BE2C (cell line): ENCODE results near the gene REG3G.

Source experiments
- DNase-seq: peaks from one replicate; pipeline ENCODE4 v3.0.0-alpha.2; 2020
- H3K27me3 ChIP-seq: fragments of 250-450 bp; sonication (Bioruptor Pico); 2 replicates; pipeline ENCODE4 v1.5.1; 2020; ENCODE audit warnings: mild to moderate bottlenecking
- H3K36me3 ChIP-seq: fragments of 250-450 bp; sonication (Bioruptor Pico); 2 replicates; pipeline ENCODE4 v1.5.1; 2020; ENCODE audit warnings: mild to moderate bottlenecking
- H3K4me1 ChIP-seq: fragments of 250-450 bp; sonication (Bioruptor Pico); 2 replicates; pipeline ENCODE4 v1.5.1; 2020
- H3K4me3 ChIP-seq: 2 replicates; pipeline ENCODE4 v1.5.1; 2011; ENCODE audit warnings: low read depth, low read length
- H3K9me3 ChIP-seq: fragments of 250-450 bp; sonication (Bioruptor Pico); 2 replicates; pipeline ENCODE4 v1.5.1; 2020
- TF ChIP-seq, protein P1 (sequence below): IDR thresholded peaks from 2 replicates; pipeline ENCODE4 v1.5.1; 2012; ENCODE audit warnings: mild to moderate bottlenecking, low read depth, low read length

Gene REG3G

DNA sequence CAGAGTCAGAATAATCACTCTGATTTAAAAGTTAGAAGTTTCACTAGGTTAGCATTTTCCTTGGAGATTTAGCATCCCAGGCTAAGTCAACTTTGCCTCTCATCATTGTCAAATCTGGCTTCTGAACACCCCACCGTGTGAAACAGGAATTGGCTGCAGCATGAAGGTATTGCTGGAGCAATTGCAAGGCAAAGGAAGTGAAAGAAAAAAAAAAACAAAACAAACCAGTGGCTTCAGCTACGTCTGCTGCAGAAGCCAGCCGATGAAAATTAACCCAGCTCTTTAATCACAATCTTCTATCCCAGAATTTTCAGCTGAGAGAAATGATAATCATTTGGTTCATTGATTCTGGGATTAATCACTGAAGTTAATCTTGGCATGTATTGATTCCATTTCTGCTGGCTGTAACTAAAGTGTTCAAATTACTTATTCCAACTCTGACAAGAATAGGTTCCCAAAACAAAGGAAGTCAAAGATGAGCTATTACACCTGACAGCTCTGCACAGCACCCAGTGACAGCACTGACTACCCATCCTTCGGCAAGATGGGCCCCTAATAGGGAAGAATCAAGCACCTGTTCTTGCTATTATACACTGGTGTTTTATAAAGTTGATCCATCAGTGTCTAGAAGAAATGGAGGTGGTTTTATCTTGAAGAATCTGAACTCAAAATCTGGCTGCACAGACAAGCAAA is 42.7 kb upstream of the REG3G start:
- no peak for DNase-seq
- no peaks in the 10 kb centered on the region for H3K36me3 ChIP-seq
- H3K9me3 ChIP-seq, result no peaks in the 10 kb centered on the region
- H3K27me3 ChIP-seq, result no peaks in the 10 kb centered on the region
- TF ChIP-seq, protein P1, sequence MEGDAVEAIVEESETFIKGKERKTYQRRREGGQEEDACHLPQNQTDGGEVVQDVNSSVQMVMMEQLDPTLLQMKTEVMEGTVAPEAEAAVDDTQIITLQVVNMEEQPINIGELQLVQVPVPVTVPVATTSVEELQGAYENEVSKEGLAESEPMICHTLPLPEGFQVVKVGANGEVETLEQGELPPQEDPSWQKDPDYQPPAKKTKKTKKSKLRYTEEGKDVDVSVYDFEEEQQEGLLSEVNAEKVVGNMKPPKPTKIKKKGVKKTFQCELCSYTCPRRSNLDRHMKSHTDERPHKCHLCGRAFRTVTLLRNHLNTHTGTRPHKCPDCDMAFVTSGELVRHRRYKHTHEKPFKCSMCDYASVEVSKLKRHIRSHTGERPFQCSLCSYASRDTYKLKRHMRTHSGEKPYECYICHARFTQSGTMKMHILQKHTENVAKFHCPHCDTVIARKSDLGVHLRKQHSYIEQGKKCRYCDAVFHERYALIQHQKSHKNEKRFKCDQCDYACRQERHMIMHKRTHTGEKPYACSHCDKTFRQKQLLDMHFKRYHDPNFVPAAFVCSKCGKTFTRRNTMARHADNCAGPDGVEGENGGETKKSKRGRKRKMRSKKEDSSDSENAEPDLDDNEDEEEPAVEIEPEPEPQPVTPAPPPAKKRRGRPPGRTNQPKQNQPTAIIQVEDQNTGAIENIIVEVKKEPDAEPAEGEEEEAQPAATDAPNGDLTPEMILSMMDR, result no peak
- no peaks in the 10 kb centered on the region for H3K4me1 ChIP-seq
- no peak overlapping the region for H3K4me3 ChIP-seq

DNA sequence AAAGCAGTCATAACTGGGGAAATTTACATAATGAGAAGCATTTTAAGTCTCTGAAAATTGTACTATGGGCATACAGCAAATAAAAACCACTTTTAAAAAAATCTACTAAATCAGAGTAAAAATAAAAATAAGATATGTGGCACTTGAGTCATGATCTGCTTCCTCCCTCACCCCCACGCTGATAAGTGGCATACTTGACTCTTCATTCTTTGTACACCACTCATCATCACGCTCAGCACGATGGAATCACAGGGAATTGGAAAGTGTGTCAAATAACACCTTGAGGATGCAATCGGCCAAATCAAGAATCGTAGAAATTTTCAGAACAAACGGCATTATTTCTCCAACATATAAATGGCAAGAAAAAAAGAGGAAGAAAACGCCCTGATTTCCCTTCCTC is 41.1 kb upstream of the REG3G start:
- TF ChIP-seq, protein P1, result no peak
- no peak for DNase-seq
- H3K4me1 ChIP-seq, result no peaks in the 10 kb centered on the region

DNA sequence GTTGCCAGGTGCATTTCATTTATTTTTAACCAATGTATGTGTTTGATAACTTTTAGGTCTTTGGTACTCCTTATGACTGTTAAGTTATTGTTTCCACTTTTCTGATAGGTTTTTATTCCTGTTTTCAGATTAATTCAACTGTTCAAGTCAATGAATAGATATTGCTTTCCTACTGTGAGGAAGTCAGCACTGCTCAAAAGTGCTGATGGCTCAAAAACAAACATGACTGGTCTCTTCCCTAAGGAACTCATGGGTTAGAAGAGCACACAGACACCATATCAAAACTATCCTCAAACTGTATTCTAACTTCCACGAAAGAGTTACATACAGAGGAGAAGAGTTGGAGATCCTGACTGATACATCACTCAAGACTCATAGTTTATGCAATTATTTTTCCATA is 39.9 kb upstream of the REG3G start:
- H3K36me3 ChIP-seq, result no peaks in the 10 kb centered on the region
- no peaks in the 10 kb centered on the region for H3K27me3 ChIP-seq
- no peak overlapping the region for H3K4me3 ChIP-seq
- H3K9me3 ChIP-seq, result no peaks in the 10 kb centered on the region
- no peak for DNase-seq
- TF ChIP-seq, protein P1, result no peak
- H3K4me1 ChIP-seq, result no peaks in the 10 kb centered on the region

More for the DNA sequence above, 41.1 kb upstream of the REG3G start:
- Histone ChIP-seq H3K36me3 (no peaks in the 10 kb centered on the region), H3K4me3 (no peak overlapping the region), H3K27me3 (no peaks in the 10 kb centered on the region), H3K9me3 (no peaks in the 10 kb centered on the region)

DNA sequence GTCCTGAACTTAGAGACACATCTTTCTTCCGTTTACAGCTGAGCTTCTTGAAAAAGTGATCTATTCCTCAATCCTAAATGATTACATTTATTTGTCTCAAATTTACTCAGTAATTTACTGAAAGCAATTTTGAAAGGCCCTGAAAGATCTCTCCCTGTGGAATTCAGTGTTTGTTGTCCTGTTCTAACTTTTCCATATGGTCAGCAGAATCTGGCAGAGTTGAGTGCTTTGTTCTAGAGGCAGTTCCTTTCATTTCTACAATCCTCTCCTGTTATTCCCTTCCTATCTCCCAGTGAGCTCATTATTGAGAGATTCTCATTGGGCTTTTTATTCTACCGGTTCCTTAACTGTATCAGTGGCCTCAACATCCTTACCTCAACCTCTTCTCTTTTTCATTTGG is 36.5 kb upstream of the REG3G start:
- no peaks in the 10 kb centered on the region for H3K27me3 ChIP-seq
- no peak for DNase-seq
- no peak overlapping the region for H3K4me3 ChIP-seq
- H3K36me3 ChIP-seq, result no peaks in the 10 kb centered on the region
- H3K9me3 ChIP-seq, result no peaks in the 10 kb centered on the region
- TF ChIP-seq, protein P1, result no peak
- H3K4me1 ChIP-seq, result no peaks in the 10 kb centered on the region

DNA sequence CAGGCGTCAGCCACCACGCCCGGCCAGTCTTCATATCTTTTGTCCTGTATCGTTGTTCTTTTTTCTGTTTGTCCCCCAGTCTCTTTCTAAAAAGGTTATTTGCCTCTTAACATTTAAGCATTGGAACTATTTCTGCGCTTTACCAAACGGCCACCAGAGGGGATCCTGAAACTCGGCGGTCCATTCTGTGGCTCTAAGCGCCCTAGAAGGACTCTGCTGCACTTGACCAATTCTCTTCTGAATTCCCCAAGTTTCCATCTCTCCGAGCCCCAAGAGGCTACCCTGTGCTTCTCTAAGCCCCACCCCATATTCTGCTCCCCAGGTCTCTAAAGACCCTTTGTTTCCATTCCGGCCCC is 33.1 kb upstream of the REG3G start:
- DNase-seq, result no peak
- H3K36me3 ChIP-seq, result no peaks in the 10 kb centered on the region
- TF ChIP-seq, protein P1, result peak; percentile 25
- no peaks in the 10 kb centered on the region for H3K9me3 ChIP-seq
- H3K4me3 ChIP-seq, result no peak overlapping the region
- H3K27me3 ChIP-seq, result no peaks in the 10 kb centered on the region
- no peaks in the 10 kb centered on the region for H3K4me1 ChIP-seq

DNA sequence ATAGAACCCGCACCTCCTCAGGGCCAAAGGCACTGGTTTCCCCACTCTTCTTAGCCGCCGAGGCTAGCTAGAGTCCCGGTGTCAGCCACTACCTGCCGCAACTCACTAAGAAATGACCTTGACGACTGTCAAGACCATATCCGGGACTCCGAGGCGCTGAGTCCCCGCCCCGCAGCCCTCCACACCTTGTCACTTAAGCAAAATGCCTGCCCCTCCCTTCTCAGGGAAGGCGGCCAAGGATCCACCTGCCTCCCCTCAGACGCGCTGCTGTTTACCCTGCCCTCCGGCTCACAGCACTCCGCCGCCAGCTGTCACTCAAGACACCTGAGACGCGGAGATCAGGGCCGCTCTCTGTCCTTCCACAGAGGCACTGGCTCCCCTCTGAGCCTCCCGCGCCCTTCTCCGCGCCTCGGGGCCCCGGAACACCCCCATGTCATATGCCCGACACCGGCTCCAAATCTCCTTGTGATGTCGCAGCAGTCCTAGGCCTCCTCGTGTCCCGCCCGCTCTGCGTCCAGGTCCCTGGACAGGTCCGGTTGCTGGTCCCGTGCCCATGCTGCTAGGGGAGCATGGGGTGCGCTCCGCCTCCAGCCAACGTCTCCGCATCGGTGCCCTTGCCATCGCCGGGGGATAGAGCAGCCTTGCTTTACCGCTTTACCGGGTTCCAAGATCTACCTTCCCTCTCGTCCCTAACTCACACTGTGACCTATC is 32.5 kb upstream of the REG3G start:
- H3K4me1 ChIP-seq, result no peaks in the 10 kb centered on the region
- no peak for DNase-seq
- TF ChIP-seq, protein P1, result no peak
- H3K27me3 ChIP-seq, result no peaks in the 10 kb centered on the region
- H3K36me3 ChIP-seq, result no peaks in the 10 kb centered on the region
- no peaks in the 10 kb centered on the region for H3K9me3 ChIP-seq
- H3K4me3 ChIP-seq, result no peak overlapping the region
